Activated CD4-positive, alpha-beta T cell treated with anti-CD3 and anti-CD28 coated beads, Interleukin-2, amount 50 U/mL, for 24 hours (primary cell): ENCODE results near the gene INSYN1.

ENCODE experiments used
- DNase-seq, 2 donors: peaks; one replicate each; pipeline ENCODE4 v3.0.0-alpha.2; 2020; ENCODE audit warnings: low read depth in 1 of 2, low spot score in 1 of 2

Gene INSYN1

DNA sequence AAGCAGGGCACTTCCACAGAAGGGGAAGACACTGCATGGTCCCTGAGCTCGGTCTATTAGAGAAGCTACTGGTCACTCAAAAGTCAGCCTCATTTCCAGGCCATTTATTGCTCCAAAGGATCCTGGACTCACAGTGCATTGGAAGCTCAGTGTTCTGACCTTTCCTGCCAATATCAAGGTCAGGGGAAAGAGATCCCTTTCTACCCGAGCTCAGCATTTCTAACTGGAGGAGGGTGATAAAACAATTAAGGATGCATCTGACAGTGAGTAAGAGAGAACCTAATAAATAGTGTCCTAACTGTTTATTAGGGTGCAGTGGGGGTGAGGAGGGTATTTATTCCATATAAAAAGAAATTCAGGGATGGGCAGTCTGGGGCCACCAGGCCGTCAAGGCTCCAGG lies 26.8 kb upstream of the INSYN1 start:
- DNase-seq = no peak

- no peak for DNase-seq
These were observed 24.6 kb upstream of the INSYN1 start for GRCh38 chr15:73777741-73778140.

GRCh38 chr15:73773428-73773827 lies 20.3 kb upstream of the INSYN1 start:
- no peak for DNase-seq

DNA sequence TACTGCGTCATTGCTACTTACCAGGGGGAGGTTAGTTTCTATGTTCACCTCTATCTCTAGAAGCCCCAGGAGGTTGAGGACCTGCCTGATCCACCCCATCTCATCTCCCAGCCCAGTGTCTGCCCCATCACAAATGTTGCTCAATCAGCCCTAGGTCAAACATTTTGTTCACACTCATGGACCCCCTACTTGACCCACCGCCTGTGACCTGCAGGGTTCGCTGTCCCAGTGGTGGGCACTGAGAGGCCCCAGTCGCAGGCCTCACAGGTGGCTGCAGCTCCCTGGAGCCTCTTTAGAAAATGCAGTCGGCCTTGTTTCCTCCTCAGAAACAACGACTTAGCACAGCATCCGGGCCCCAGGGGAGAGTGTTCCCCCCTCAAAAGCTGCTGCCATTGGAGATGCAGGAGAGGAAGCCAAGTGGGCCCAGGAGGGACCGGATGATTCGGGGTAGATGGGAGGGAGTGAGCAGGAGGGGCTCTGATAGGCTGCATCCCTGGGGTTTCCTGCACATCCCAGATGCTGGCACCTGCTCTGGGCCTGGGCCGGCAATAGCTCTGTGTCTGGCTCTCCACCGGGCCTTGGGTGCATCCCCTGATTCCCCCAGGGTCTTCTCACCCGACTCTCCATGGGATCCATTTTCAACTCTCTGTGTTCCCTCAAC lies 18.4 kb upstream of the INSYN1 start:
- no peak for DNase-seq

GRCh38 chr15:73770050-73770449 lies 16.9 kb upstream of the INSYN1 start:
- no peak for DNase-seq

DNA sequence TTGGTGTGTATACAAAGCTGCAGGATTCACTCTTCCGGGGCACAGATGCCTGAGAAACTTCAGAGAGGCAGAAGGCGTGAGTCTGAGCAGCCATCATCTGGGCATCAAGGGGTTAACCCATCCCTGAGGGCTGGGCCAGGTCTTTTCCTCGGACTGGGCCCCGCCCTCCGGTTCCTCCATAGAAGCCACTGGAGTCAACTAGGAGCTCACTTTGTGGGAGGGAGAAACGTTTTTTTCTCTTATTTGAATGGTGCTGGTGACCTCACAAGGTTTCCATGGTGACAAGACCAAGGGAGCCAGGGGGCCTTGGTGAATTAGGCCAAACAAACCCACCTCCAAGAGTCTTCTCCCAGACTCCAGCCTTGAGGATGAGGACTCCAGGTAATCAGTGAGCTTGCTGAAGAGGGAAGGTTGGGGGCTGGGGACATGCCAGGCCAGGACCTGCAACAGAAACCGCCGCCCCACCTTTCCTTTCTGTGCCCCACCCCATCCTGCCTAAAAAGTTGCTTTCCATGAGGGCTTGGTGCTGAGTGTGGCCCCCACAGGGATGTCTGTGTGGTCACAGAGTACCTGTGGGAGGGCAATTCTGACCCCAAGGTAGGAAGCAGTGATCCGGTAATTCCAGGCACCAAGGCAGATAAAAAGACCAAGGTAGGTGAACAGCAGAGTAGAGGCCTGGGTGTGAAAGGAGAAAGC lies 14.8 kb upstream of the INSYN1 start:
- no peak for DNase-seq

DNA sequence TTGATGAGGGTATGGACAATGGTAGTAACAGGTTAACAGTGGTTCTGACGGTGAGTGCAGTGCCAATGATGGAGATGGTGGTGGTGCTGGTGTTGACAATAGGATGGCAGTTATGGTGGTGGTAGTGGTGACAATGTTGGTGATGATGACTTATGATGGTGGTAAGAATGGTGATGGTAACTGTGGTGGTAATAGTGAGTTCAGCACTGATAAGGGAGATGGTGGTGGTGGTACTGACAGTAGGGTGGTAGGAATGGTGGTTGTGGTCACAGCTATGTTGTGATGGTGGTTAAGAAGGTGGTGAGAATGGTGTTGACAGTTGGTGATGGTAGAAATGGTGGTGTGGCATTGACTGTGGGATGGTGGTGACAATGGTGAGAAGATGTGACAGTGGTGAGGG lies 13.4 kb upstream of the INSYN1 start:
- no peak for DNase-seq

DNA sequence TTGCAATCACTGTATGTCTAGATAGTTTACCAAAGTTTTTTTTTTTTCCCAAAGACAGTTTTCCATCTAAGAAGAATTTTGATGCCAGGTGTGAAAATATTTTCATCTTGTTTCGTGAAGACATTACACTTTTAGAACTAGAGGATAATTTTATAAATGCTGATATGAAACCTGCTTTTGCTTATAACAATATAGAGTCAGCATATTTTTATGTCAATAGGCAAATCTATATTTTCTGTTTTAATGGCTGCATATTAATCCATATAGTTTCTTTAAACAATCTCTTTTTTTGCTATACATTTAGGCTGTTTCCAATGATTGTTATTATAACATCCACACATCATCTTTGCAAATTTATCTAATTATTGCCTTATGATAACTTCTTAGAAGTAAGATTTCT lies 12.6 kb upstream of the INSYN1 start:
- DNase-seq = no peak

DNA sequence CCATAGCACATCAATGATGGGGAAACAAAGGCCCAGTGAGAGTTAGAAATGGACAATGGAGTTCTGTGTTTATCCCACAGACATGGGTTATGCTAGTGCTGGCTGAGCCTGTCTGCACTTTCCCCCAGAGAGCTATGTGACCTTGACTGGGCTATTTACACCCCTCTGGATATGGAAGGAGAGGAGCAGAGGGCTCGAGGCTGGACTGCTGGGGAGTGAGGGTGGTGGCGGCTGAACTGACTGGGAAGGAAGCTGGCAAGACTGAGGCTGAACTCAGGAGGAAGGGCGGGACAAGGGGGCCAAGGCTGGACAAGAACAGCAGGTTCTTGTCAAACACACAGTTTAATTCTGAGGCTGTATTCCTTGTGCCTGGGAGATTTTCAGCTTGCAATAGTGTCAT lies 10.8 kb upstream of the INSYN1 start:
- DNase-seq = no peak

DNA sequence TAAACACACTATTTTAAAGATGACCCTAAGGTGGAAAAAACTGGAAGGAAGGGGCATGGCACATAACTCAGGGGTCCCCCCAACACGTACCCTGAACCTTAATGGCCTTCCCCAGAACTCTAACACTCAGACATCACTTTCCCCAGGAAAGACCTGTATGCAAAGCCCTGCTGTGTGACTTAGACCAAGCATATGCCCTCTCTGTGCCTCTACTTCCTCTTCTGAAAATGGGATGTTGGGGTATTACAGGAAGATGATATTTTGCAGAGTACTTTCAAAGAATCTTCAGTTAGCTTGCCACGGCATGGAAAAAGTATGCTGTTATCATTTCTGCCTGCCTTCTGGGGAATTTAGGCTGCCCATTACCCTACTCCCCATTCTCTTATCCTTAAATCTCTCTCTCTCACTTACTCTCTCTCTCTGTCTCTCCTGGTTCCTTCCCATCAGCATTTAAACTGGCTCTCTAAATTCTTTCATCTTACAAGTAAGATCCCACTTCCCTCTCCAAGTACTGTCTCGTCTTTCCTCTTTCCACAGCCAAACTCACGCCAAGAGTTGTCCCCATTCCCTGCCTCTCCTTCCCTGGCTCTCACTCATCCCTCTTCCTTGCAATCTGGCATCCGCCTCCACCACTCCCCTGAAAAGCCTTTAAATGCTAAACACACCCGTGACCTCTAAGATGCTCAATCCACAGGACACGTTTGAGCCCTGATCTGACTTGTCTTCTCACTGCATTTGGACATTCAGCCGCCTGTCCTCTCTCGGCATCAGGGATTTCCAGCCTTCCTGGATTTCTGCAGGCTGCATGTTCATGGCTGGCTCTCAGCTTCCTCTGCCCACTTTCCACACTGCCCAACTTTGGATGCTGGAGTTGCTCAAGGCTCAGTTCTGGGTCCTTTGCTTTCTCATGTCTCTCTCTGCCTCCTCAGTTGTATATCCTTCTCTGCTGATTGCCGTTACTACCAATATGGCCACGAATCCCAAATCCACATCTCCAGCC lies 7.5 kb upstream of the INSYN1 start:
- DNase-seq = no peak

DNA sequence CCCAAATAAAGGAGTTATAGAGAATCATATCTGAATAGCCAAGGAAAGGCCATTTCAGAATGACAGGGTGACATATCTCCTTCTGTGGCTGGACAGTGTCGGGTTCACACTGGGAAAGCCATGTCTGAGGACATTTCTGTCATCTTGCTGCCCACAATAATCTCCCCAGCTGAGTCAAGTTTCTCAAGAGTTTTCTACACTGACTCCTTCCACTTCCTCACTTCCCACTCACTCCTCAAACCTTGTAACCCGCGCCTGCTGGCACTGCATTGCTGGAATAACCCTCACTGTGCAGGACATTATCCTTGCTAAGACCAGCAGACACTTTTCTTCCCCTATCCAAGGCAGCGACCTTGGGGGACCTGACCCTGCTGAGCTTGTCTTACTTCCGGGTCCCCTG lies 5.3 kb upstream of the INSYN1 start:
- DNase-seq = no peak

GRCh38 chr15:73757571-73757970 lies 4.4 kb upstream of the INSYN1 start:
- no peak for DNase-seq

DNA sequence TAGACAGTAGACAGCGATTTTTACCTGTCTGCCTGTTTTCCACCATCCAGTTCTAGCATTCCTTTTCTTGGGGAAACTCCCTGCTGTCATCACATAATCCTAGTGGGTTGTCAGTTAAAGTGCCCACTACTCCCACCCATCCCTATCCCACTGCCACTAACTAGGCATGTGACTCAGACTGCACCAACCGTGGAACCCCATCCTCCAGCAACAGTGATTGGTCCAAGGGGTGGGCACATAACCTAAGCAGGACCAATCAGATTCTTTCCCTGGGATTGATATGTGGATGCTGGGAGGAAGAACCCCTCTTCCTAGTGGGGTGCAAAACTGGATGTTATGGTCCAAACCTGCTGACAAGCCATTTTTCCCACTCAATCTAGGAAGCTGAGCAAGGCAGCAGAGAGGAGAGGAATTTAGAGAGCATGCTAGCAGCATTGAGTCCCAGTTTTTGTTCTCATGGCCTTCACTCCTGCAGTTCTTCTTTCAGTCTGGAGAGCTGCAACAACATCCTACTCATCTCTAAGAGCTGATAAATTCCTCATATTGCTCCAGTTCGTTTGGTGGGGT lies 3.9 kb upstream of the INSYN1 start:
- no peak for DNase-seq

GRCh38 chr15:73756390-73756789 lies 3.2 kb upstream of the INSYN1 start:
- DNase-seq = no peak

DNA sequence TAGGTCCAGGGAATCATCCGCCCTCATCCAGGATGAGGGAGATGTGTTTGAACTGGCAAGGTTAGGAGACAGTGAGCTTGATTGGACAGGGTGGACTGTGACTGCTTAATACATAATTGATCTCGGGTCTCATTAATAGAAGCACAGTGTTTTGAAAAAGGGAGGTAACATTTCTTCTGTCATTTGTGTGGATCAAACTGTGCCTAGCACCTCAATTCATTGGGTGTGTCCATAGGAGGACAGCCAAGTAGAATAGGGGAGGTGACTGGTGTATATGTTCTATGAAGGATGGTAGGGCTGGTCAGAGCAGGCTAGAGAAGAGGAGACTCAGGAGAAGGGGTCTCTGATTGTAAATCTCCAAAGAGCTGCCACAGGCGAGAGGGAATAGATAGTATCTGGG lies 2.8 kb upstream of the INSYN1 start:
- DNase-seq = no peak

DNA sequence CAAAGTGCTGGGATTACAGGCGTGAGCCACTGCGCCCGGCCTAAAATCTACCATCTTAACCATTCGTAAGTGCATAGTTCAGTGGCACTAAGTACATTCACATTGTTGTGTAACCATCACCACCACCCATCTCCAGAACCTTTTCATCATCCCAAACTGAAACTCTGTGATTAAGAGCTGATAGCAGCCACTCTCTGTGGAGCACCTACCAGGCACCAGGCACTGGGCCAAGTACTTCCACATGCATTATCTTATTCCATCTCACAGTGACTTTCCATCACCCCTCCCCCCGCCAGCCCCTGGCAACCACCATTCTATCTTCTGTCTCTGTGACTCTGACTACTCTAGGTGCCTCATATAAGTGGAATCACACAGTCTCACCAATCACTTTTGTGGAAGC lies 2.3 kb upstream of the INSYN1 start:
- no peak for DNase-seq

- DNase-seq = no peak
These were observed 1.3 kb upstream of the INSYN1 start for GRCh38 chr15:73754461-73754860.

- no peak for DNase-seq
These were observed 351 bp downstream of the INSYN1 start for GRCh38 chr15:73752806-73753193.

GRCh38 chr15:73751899-73752805 lies 999 bp downstream of the INSYN1 start:
- no peak for DNase-seq

GRCh38 chr15:73751511-73751898 lies 1.6 kb downstream of the INSYN1 start:
- no peak for DNase-seq

DNA sequence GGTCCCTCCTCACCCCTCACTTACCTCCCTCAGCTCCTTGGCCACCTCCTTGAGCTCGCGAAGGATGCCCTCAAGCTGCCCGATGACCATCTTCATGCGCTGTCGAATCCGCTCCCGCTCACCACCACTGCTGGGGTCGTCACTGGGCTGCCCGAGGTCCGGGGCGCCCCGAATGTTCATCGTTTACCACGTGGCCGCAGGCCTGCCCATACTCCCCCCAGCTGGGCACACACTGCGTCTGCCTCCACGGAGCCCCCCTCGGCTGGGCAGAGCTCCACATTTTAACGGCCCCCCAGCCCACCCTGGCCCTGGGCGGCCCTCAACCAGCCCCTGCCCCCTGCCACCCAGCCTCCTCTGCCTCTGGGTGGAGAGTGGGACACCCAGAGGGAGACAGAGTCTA lies 2.2 kb downstream of the INSYN1 start:
- DNase-seq = no peak
